GM19438 (cell line): ENCODE data around the gene TEX38.
"Not testable (repeated sequence)": the region's sequence is repeated elsewhere in the genome, so short reads cannot be mapped to it uniquely, and the experiment has no call there.

Experiments used
- ATAC-seq: cut with Tn5 transposase; IDR thresholded peaks from one replicate; pipeline ENCODE4 v1.9.1; 2021; ENCODE audit warnings: low read depth; ENCODE audit not compliant: unreplicated experiment

Gene TEX38

GRCh38 chr1:46671554-46671953, at the start of gene TEX38:
Gene TEX38, plus strand, starts transcription at chr1:46671854. Its CDS starts 81 bp downstream, at chr1:46671935.
- ATAC-seq, result no peak

GRCh38 chr1:46621930-46622329, 49.7 kb upstream of the TEX38 start:
- no peak for ATAC-seq

GRCh38 chr1:46622344-46622743, 49.3 kb upstream of the TEX38 start:
- no peak for ATAC-seq

- no peak for ATAC-seq
These were observed 47.7 kb upstream of the TEX38 start for GRCh38 chr1:46623743-46624644.

- no peak for ATAC-seq
These were observed 40.9 kb upstream of the TEX38 start for GRCh38 chr1:46630719-46631118.

GRCh38 chr1:46635205-46635604, 36.4 kb upstream of the TEX38 start:
- ATAC-seq, result no peak

GRCh38 chr1:46637444-46638083, 34.1 kb upstream of the TEX38 start:
- no peak for ATAC-seq

GRCh38 chr1:46638921-46639320, 32.7 kb upstream of the TEX38 start:
- no peak for ATAC-seq

- ATAC-seq, result no peak
These were observed 32.1 kb upstream of the TEX38 start for GRCh38 chr1:46639547-46639946.

- ATAC-seq, result no peak
These were observed 29.5 kb upstream of the TEX38 start for GRCh38 chr1:46642115-46642680.

GRCh38 chr1:46643368-46643775, 28.3 kb upstream of the TEX38 start:
- ATAC-seq, result no peak

GRCh38 chr1:46645815-46646214, 25.8 kb upstream of the TEX38 start:
- no peak for ATAC-seq

- ATAC-seq, result no peak
These were observed 25.3 kb upstream of the TEX38 start for GRCh38 chr1:46646331-46646730.

- ATAC-seq, result no peak
These were observed 24.8 kb upstream of the TEX38 start for GRCh38 chr1:46646844-46647243.

GRCh38 chr1:46647611-46648010, 24.0 kb upstream of the TEX38 start:
- no peak for ATAC-seq

GRCh38 chr1:46649764-46650163, 21.9 kb upstream of the TEX38 start:
- no peak for ATAC-seq

- no peak for ATAC-seq
These were observed 21.2 kb upstream of the TEX38 start for GRCh38 chr1:46650491-46650890.

GRCh38 chr1:46651152-46651551, 20.5 kb upstream of the TEX38 start:
- not testable (repeated sequence) for ATAC-seq

GRCh38 chr1:46652321-46653100, 19.1 kb upstream of the TEX38 start:
- ATAC-seq, result no peak

- no peak for ATAC-seq
These were observed 18.2 kb upstream of the TEX38 start for GRCh38 chr1:46653405-46653958.
